Duodenal mucosa (tissue), 2 donors: ENCODE results near the gene GSTM2.
A peak's percentile ranks its signal among the peaks of the same experiment; 100 is the strongest.

ENCODE experiments used
- H3K27ac ChIP-seq: one replicate; pipeline ENCODE4 v1.7.0; 2013; ENCODE audit warnings: low read depth, low read length
- H3K27me3 ChIP-seq, 2 donors: one replicate each; pipeline ENCODE4 v1.7.0; 2013; ENCODE audit warnings: low read length in 2 of 2, control low read depth in 1 of 2; ENCODE audit not compliant: insufficient read depth in 2 of 2, control insufficient read depth in 1 of 2
- H3K36me3 ChIP-seq, 2 donors: one replicate each; pipeline ENCODE4 v1.7.0; 2013; ENCODE audit warnings: low read length in 2 of 2, control low read depth in 1 of 2; ENCODE audit not compliant: insufficient read depth in 2 of 2, control insufficient read depth in 1 of 2
- H3K4me1 ChIP-seq, 2 donors: one replicate each; pipeline ENCODE4 v1.7.0; 2013; ENCODE audit warnings: low read length in 2 of 2, control low read depth in 1 of 2; ENCODE audit not compliant: insufficient read depth in 2 of 2, control insufficient read depth in 1 of 2
- H3K4me3 ChIP-seq, 2 donors: one replicate each; pipeline ENCODE4 v1.7.0; 2013; ENCODE audit warnings: low read length in 2 of 2, low read depth in 1 of 2
- H3K9ac ChIP-seq, 2 donors: one replicate each; pipeline ENCODE4 v1.7.0; 2013; ENCODE audit warnings: low read length in 2 of 2, low read depth in 1 of 2
- H3K9me3 ChIP-seq, 2 donors: one replicate each; pipeline ENCODE4 v1.7.0; 2013; ENCODE audit warnings: low read length in 2 of 2, control low read depth in 1 of 2; ENCODE audit not compliant: control insufficient read depth in 1 of 2

The GSTM2 gene

DNA sequence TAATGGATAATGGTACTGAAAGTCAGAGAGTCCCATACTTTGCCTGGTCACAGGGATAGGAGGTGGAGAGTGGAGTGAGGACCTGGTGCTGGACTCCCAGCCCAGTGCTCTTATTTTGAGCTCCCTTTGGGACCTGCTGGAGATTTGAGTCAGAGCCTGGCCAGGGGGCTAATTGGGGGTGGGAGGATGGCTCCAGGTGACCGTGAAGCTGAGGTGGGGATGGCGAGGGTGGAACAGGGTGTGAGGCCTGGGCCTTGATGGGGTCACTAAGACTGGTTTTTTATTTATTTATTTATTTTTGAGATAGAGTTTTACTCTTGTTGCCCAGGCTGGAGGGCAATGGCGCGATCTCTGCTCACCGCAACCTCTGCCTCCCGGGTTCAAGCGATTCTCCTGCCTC, 30.4 kb upstream of the GSTM2 start:
- Histone ChIP-seq H3K27ac (no peak overlapping the region), H3K9ac (no peak overlapping the region), H3K36me3 (no peaks in the 10 kb centered on the region), H3K9me3 (no peaks in the 10 kb centered on the region), H3K27me3 (no peaks in the 10 kb centered on the region), H3K4me3 (no peak overlapping the region), H3K4me1 (peaks cover 54 to 62% of the 10 kb centered on the region in 2 donors)

GRCh38 chr1:109639063-109639840, 28.6 kb upstream of the GSTM2 start:
- Histone ChIP-seq H3K9me3 (no peaks in the 10 kb centered on the region), H3K27ac (no peak overlapping the region), H3K27me3 (no peaks in the 10 kb centered on the region), H3K4me3 (no peak overlapping the region), H3K9ac (peak overlapping the region in 1 of 2 donors; percentile 29), H3K36me3 (no peaks in the 10 kb centered on the region), H3K4me1 (peaks cover 56 to 60% of the 10 kb centered on the region in 2 donors)

DNA sequence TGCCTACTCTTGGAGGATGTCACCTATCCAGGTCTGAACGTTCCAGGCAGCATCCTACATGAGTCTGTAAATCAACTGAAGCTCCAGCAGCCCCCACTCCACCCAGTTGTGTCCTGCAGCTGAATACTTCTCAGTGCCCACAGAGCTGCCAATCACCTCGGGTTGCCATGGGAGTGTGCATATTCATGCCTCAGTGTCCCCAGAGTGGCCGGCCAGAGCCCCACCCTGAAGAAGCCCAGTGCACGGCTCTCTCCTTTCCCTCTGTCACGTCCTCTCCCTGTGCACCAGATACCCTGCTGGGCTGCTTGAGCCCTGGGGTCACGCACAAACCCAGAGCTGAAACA, 28.0 kb upstream of the GSTM2 start:
- H3K4me1 ChIP-seq, result peaks cover 52 to 59% of the 10 kb centered on the region in 2 donors
- H3K9me3 ChIP-seq, result no peaks in the 10 kb centered on the region
- H3K27ac ChIP-seq, result no peak overlapping the region
- no peak overlapping the region for H3K4me3 ChIP-seq
- no peaks in the 10 kb centered on the region for H3K36me3 ChIP-seq
- no peaks in the 10 kb centered on the region for H3K27me3 ChIP-seq
- H3K9ac ChIP-seq, result peak overlapping the region in 1 of 2 donors; percentile 43

GRCh38 chr1:109640285-109640865, 27.5 kb upstream of the GSTM2 start:
- H3K9ac ChIP-seq, result peak overlapping the region in 1 of 2 donors; percentile 43
- no peak overlapping the region for H3K27ac ChIP-seq
- no peaks in the 10 kb centered on the region for H3K9me3 ChIP-seq
- H3K36me3 ChIP-seq, result no peaks in the 10 kb centered on the region
- H3K4me1 ChIP-seq, result peaks cover 46 to 55% of the 10 kb centered on the region in 2 donors
- no peak overlapping the region for H3K4me3 ChIP-seq
- H3K27me3 ChIP-seq, result no peaks in the 10 kb centered on the region

DNA sequence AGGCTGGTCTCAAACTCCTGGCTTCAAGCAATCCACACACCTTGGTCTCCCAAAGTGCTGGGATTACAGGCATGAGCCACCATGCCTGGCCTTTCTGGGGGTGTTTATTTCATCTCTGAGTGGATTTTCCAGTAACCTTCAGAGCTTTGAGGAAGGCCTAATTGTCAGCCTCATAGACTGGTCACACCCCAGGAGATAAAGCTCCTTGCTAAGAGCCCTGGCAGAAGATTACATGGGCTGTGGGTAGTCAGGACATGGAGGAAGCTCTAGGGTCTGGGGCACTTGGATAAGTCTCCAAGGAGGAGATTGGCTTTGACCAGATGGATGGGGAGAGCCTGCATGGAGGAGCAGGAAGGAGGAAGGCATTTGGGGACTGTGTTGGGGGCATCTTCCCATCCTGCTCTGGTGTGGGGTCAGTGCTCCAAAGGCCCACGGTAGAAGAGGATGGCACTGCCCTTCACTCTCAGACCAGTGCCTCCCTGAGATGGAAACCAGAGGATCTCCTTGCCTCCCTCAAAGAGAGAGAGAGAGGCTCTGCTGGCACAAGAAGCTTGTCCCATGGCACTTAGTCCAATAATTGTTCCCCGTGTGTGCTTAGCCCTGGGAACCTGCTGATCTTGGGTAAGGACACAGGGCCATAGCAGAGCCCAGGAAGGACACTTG, 26.6 kb upstream of the GSTM2 start:
- H3K4me3 ChIP-seq, result no peak overlapping the region
- H3K27ac ChIP-seq, result no peak overlapping the region
- peaks cover 39 to 47% of the 10 kb centered on the region in 2 donors for H3K4me1 ChIP-seq
- no peaks in the 10 kb centered on the region for H3K9me3 ChIP-seq
- H3K36me3 ChIP-seq, result no peaks in the 10 kb centered on the region
- no peaks in the 10 kb centered on the region for H3K27me3 ChIP-seq
- no peak overlapping the region for H3K9ac ChIP-seq

DNA sequence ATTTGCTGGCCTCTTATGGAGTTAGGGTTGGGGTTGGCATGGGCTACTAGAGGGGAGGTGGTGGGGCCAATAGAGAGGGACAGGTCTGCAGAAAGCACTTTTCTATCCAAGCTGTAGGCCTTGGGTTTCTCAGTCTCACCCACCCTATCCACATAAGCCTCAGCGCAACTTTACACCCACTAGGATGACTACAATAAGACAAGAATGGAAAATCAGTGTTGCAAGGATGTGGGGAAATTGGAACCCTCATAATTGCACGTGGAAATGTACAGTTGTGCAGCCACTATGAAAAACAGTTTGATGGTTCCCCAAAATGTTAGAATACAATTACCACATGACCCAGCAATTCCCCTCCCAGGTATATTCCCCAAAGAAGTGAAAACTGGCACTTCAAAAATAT, 26.0 kb upstream of the GSTM2 start:
- peaks cover 34 to 40% of the 10 kb centered on the region in 2 donors for H3K4me1 ChIP-seq
- no peak overlapping the region for H3K9ac ChIP-seq
- H3K36me3 ChIP-seq, result no peaks in the 10 kb centered on the region
- no peaks in the 10 kb centered on the region for H3K27me3 ChIP-seq
- H3K27ac ChIP-seq, result no peak overlapping the region
- H3K4me3 ChIP-seq, result no peak overlapping the region
- no peaks in the 10 kb centered on the region for H3K9me3 ChIP-seq

GRCh38 chr1:109642626-109643025, 25.2 kb upstream of the GSTM2 start:
- Histone ChIP-seq H3K9me3 (no peaks in the 10 kb centered on the region), H3K4me3 (no peak overlapping the region), H3K27ac (no peak overlapping the region), H3K9ac (no peak overlapping the region), H3K4me1 (peaks cover 32 to 39% of the 10 kb centered on the region in 2 donors), H3K27me3 (no peaks in the 10 kb centered on the region), H3K36me3 (no peaks in the 10 kb centered on the region)

- Histone ChIP-seq H3K4me3 (peak overlapping the region in 1 of 2 donors; percentile 30), H3K36me3 (no peaks in the 10 kb centered on the region), H3K27ac (no peak overlapping the region), H3K27me3 (no peaks in the 10 kb centered on the region), H3K4me1 (peaks cover 31 to 38% of the 10 kb centered on the region in 2 donors), H3K9ac (peak overlapping the region; percentile 41 to 70), H3K9me3 (no peaks in the 10 kb centered on the region)
Observed at GRCh38 chr1:109643385-109644230, 24.2 kb upstream of the GSTM2 start.

DNA sequence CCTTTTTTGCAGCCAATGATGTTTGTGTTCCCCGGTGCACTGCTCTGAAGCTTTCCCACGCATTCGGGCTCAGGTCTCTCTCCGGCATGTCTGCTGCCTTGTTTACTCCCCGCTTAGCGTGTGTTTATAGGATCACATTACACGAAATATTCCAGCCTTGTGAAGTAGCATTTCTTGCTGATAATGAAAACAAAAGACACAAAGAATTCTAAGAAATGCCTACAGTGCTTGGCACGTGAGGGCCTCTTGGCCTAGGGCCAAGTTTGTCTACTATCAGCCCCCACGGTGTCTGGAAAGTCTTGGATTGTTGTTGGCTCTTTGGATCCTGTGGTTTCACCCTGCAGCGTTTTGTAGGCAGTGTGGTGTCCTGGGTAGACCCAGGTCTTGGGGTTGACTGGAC, 23.2 kb upstream of the GSTM2 start:
- H3K4me1 ChIP-seq, result peaks cover 21 to 28% of the 10 kb centered on the region in 2 donors
- no peak overlapping the region for H3K9ac ChIP-seq
- no peaks in the 10 kb centered on the region for H3K9me3 ChIP-seq
- H3K36me3 ChIP-seq, result no peaks in the 10 kb centered on the region
- no peak overlapping the region for H3K27ac ChIP-seq
- H3K27me3 ChIP-seq, result no peaks in the 10 kb centered on the region
- peak overlapping the region in 1 of 2 donors; percentile 38 for H3K4me3 ChIP-seq
